RWPE2 (cell line): ENCODE data around the gene PANX1.

Source experiments
- ATAC-seq: fragments of 200-7000 bp; cut with Tn5 transposase; 3 replicates; pipeline ENCODE4 v1.9.1; 2021; ENCODE audit warnings: low read depth
- DNase-seq: peaks from one replicate; pipeline ENCODE4 v3.0.0-alpha.2; 2020; ENCODE audit warnings: low spot score
- H3K27ac ChIP-seq: fragments of 450-650 bp; 2 replicates; pipeline ENCODE4 v1.5.1; 2017; ENCODE audit warnings: mild to moderate bottlenecking; ENCODE audit not compliant: poor library complexity, severe bottlenecking
- H3K27me3 ChIP-seq: fragments of 250-450 bp; sonication (Bioruptor Pico); 2 replicates; pipeline ENCODE4 v1.5.1; 2021; ENCODE audit warnings: mild to moderate bottlenecking, moderate library complexity; ENCODE audit not compliant: insufficient read depth, poor library complexity, severe bottlenecking
- H3K36me3 ChIP-seq: fragments of 250-450 bp; sonication (Bioruptor Pico); 2 replicates; pipeline ENCODE4 v1.5.1; 2020; ENCODE audit warnings: low read depth, mild to moderate bottlenecking, moderate library complexity
- H3K4me1 ChIP-seq: fragments of 250-450 bp; sonication (Bioruptor Pico); 2 replicates; pipeline ENCODE4 v1.5.1; 2021; ENCODE audit warnings: mild to moderate bottlenecking, moderate library complexity; ENCODE audit not compliant: insufficient read depth, poor library complexity, severe bottlenecking
- H3K4me3 ChIP-seq: fragments of 250-450 bp; sonication (Bioruptor Pico); 2 replicates; pipeline ENCODE4 v1.5.1; 2021; ENCODE audit warnings: mild to moderate bottlenecking, moderate library complexity; ENCODE audit not compliant: severe bottlenecking
- H3K9me3 ChIP-seq: fragments of 250-450 bp; sonication (Bioruptor Pico); 2 replicates; pipeline ENCODE4 v1.5.1; 2021; ENCODE audit warnings: mild to moderate bottlenecking, moderate library complexity; ENCODE audit not compliant: severe bottlenecking
- CTCF ChIP-seq: fragments of 450-650 bp; IDR thresholded peaks from one replicate; pipeline ENCODE4 v1.5.1; 2017; ENCODE audit warnings: mild to moderate bottlenecking, moderate library complexity; ENCODE audit not compliant: poor library complexity, severe bottlenecking

The PANX1 gene

GRCh38 chr11:94131718-94132115 lies 3.1 kb downstream of the PANX1 start:
- ATAC-seq = no peak
- Histone ChIP-seq H3K4me3 (no peak overlapping the region), H3K4me1 (peaks cover 39% of the 10 kb centered on the region)

GRCh38 chr11:94132152-94132558 lies 3.5 kb downstream of the PANX1 start:
- ATAC-seq (peak; percentile 32), DNase-seq (peak; percentile 76)
- Histone ChIP-seq H3K4me1 (peaks cover 44% of the 10 kb centered on the region), H3K27me3 (no peaks in the 10 kb centered on the region), H3K36me3 (no peaks in the 10 kb centered on the region), H3K4me3 (no peak overlapping the region), H3K27ac (peak overlapping the region; percentile 98), H3K9me3 (no peaks in the 10 kb centered on the region)
- TF ChIP-seq CTCF = no peak

More at GRCh38 chr11:94131718-94132115, 3.1 kb downstream of the PANX1 start:
- no peaks in the 10 kb centered on the region for H3K27me3 ChIP-seq
- no peaks in the 10 kb centered on the region for H3K36me3 ChIP-seq
- no peak for DNase-seq
- no peak for TF ChIP-seq CTCF
- H3K9me3 ChIP-seq = no peaks in the 10 kb centered on the region
- H3K27ac ChIP-seq = peak overlapping the region; percentile 98

- TF ChIP-seq CTCF = no peak
- DNase-seq (no peak), ATAC-seq (no peak)
- peaks cover 45% of the 10 kb centered on the region for H3K4me1 ChIP-seq
- no peaks in the 10 kb centered on the region for H3K36me3 ChIP-seq
- peak overlapping the region; percentile 98 for H3K27ac ChIP-seq
- no peak overlapping the region for H3K4me3 ChIP-seq
- H3K27me3 ChIP-seq = no peaks in the 10 kb centered on the region
- H3K9me3 ChIP-seq = no peaks in the 10 kb centered on the region
These were observed 4.3 kb downstream of the PANX1 start for GRCh38 chr11:94132823-94133408.

GRCh38 chr11:94133752-94134151 lies 5.1 kb downstream of the PANX1 start:
- Histone ChIP-seq H3K9me3 (no peaks in the 10 kb centered on the region), H3K27ac (peak overlapping the region; percentile 98), H3K27me3 (no peaks in the 10 kb centered on the region), H3K36me3 (no peaks in the 10 kb centered on the region), H3K4me1 (peaks cover 48% of the 10 kb centered on the region), H3K4me3 (no peak overlapping the region)
- no peak for DNase-seq
- TF ChIP-seq CTCF = no peak
- ATAC-seq = no peak

GRCh38 chr11:94134651-94135512 lies 6.2 kb downstream of the PANX1 start:
- peak; percentile 69 for ATAC-seq
- peak; percentile 78 for DNase-seq
- peaks cover 59% of the 10 kb centered on the region for H3K4me1 ChIP-seq
- no peaks in the 10 kb centered on the region for H3K36me3 ChIP-seq
- no peaks in the 10 kb centered on the region for H3K27me3 ChIP-seq
- no peaks in the 10 kb centered on the region for H3K9me3 ChIP-seq
- no peak for TF ChIP-seq CTCF
- H3K4me3 ChIP-seq = no peak overlapping the region
- H3K27ac ChIP-seq = peak overlapping the region; percentile 98
